GM12873 (cell line): Measurements from ENCODE around the gene OR10H4.

Experiments used
- CTCF ChIP-seq: IDR thresholded peaks from 2 replicates; pipeline ENCODE4 v1.5.1; 2012; ENCODE audit warnings: low read depth, mild to moderate bottlenecking, moderate library complexity, low read length, control low read depth; ENCODE audit not compliant: insufficient read depth; ENCODE audit errors: missing control alignments

The OR10H4 gene

GRCh38 chr19:15962319-15962718 is 13.5 kb downstream of the OR10H4 start:
- no peak for TF ChIP-seq CTCF

GRCh38 chr19:15964231-15964630 is 15.4 kb downstream of the OR10H4 start:
- no peak for TF ChIP-seq CTCF

GRCh38 chr19:15971224-15971780 is 22.5 kb downstream of the OR10H4 start:
- no peak for TF ChIP-seq CTCF

GRCh38 chr19:15974856-15975255 is 26.0 kb downstream of the OR10H4 start:
- no peak for TF ChIP-seq CTCF

- TF ChIP-seq CTCF: no peak
These were observed 28.3 kb downstream of the OR10H4 start for GRCh38 chr19:15976836-15977689.

- no peak for TF ChIP-seq CTCF
These were observed 28.9 kb downstream of the OR10H4 start for GRCh38 chr19:15977690-15978089.

GRCh38 chr19:15979293-15979692 is 30.5 kb downstream of the OR10H4 start:
- no peak for TF ChIP-seq CTCF
